HEK293 (cell line): Measurements from ENCODE around the gene FIGN.

ENCODE experiments used
- CTCF ChIA-PET: fragments of 350-600 bp; formaldehyde crosslinking; extraction: SDS; loops from one replicate; lab custom pipeline; 2021; ENCODE audit warnings: antibody characterized with exemption; lab: Yijun Ruan, JAX
- POLR2A ChIA-PET: fragments of 300-600 bp; formaldehyde crosslinking; extraction: SDS; loops from one replicate; lab custom pipeline; 2020; ENCODE audit warnings: antibody characterized with exemption, inconsistent platforms; lab: Yijun Ruan, JAX
- H3K27ac ChIP-seq: fragments of 200-500 bp; sonication (Bioruptor generic); 2 replicates; pipeline ENCODE4 v1.5.1; 2014; ENCODE audit warnings: low read depth, low read length, control low read depth, inconsistent platforms; ENCODE audit errors: extremely low read depth
- H3K36me3 ChIP-seq, 2 experiments: fragments of 200-500 bp in 1 of 2; sonication (Bioruptor generic) in 1 of 2; 1 replicate in 1 of 2; 2 replicates in 1 of 2; pipeline ENCODE4 v1.5.1; 2014 to 2017; ENCODE audit warnings: inconsistent platforms in 2 of 2, low read length in 2 of 2; ENCODE audit not compliant: control insufficient read depth in 2 of 2, insufficient read depth in 1 of 2
- H3K4me1 ChIP-seq: fragments of 200-500 bp; sonication (Bioruptor generic); 2 replicates; pipeline ENCODE4 v1.5.1; 2014; ENCODE audit warnings: mild to moderate bottlenecking, low read length, inconsistent platforms; ENCODE audit not compliant: control insufficient read depth, insufficient read depth
- H3K4me3 ChIP-seq: 2 replicates; pipeline ENCODE4 v1.5.1; 2011; ENCODE audit warnings: low read depth, mild to moderate bottlenecking, control low read depth, low read length, moderate library complexity
- H3K9me3 ChIP-seq: fragments of 200-500 bp; sonication (Bioruptor generic); 2 replicates; pipeline ENCODE4 v1.5.1; 2014; ENCODE audit warnings: low read depth, low read length, inconsistent platforms; ENCODE audit not compliant: control insufficient read depth, insufficient read depth
- AEBP2 ChIP-seq: fragments of 450-650 bp; formaldehyde crosslinking; IDR thresholded peaks from 2 replicates; pipeline ENCODE4 v1.5.1; 2016; ENCODE audit warnings: missing biosample characterization, missing genetic modification characterization, borderline replicate concordance
- BCL11B ChIP-seq: fragments of 450-650 bp; formaldehyde crosslinking; IDR thresholded peaks from 2 replicates; pipeline ENCODE4 v1.5.1; 2016; ENCODE audit warnings: low read depth, missing biosample characterization, missing genetic modification characterization
- ELK4 ChIP-seq: IDR thresholded peaks from 2 replicates; pipeline ENCODE4 v1.6.1; 2011; ENCODE audit warnings: mild to moderate bottlenecking, low read depth, low read length, borderline replicate concordance
- OSR2 ChIP-seq: fragments of 450-650 bp; formaldehyde crosslinking; IDR thresholded peaks from 2 replicates; pipeline ENCODE4 v1.5.1; 2016; ENCODE audit warnings: missing biosample characterization, missing genetic modification characterization
- RBAK ChIP-seq: fragments of 450-650 bp; formaldehyde crosslinking; IDR thresholded peaks from 2 replicates; pipeline ENCODE4 v1.5.1; 2016; ENCODE audit warnings: missing biosample characterization, missing genetic modification characterization
- ZBTB1 ChIP-seq: fragments of 450-650 bp; formaldehyde crosslinking; IDR thresholded peaks from 2 replicates; pipeline ENCODE4 v1.5.1; 2016; ENCODE audit warnings: missing biosample characterization, missing genetic modification characterization
- ZBTB10 ChIP-seq: fragments of 450-650 bp; formaldehyde crosslinking; IDR thresholded peaks from 2 replicates; pipeline ENCODE4 v1.5.1; 2016; ENCODE audit warnings: missing biosample characterization, missing genetic modification characterization
- ZBTB21 ChIP-seq: fragments of 450-650 bp; formaldehyde crosslinking; IDR thresholded peaks from 2 replicates; pipeline ENCODE4 v1.5.1; 2017; ENCODE audit warnings: missing biosample characterization, missing genetic modification characterization
- ZBTB6 ChIP-seq: fragments of 450-650 bp; formaldehyde crosslinking; IDR thresholded peaks from 2 replicates; pipeline ENCODE4 v1.5.1; 2017; ENCODE audit warnings: missing biosample characterization, missing genetic modification characterization
- ZFHX2 ChIP-seq: fragments of 450-650 bp; formaldehyde crosslinking; conservative IDR thresholded peaks from 2 replicates; pipeline ENCODE4 v1.5.1; 2016; ENCODE audit warnings: missing biosample characterization, missing genetic modification characterization
- ZNF132 ChIP-seq: fragments of 450-650 bp; formaldehyde crosslinking; IDR thresholded peaks from 2 replicates; pipeline ENCODE4 v1.5.1; 2017; ENCODE audit warnings: missing biosample characterization, missing genetic modification characterization, borderline replicate concordance
- ZNF133 ChIP-seq: fragments of 450-650 bp; formaldehyde crosslinking; IDR thresholded peaks from 2 replicates; pipeline ENCODE4 v1.5.1; 2016; ENCODE audit warnings: missing biosample characterization, missing genetic modification characterization
- ZNF221 ChIP-seq: fragments of 450-650 bp; formaldehyde crosslinking; IDR thresholded peaks from 2 replicates; pipeline ENCODE4 v1.5.1; 2017; ENCODE audit warnings: missing biosample characterization, missing genetic modification characterization, borderline replicate concordance
- ZNF266 ChIP-seq: fragments of 450-650 bp; formaldehyde crosslinking; IDR thresholded peaks from 2 replicates; pipeline ENCODE4 v1.5.1; 2016; ENCODE audit warnings: missing biosample characterization, missing genetic modification characterization, low read depth
- ZNF274 ChIP-seq, 2 experiments: fragments of 200-500 bp in 1 of 2; fragments of 450-650 bp in 1 of 2; sonication (Bioruptor generic) in 1 of 2; formaldehyde crosslinking in 1 of 2; IDR thresholded peaks; 2 replicates each; pipeline versions ENCODE4 v1.5.1 to v1.6.1; 2014 to 2016; ENCODE audit warnings: borderline replicate concordance in 1 of 2, inconsistent platforms in 1 of 2, low read length in 1 of 2, missing biosample characterization in 1 of 2, missing genetic modification characterization in 1 of 2
- ZNF292 ChIP-seq: fragments of 450-650 bp; formaldehyde crosslinking; IDR thresholded peaks from 2 replicates; pipeline ENCODE4 v1.5.1; 2016; ENCODE audit warnings: low read depth, missing biosample characterization, missing genetic modification characterization, borderline replicate concordance
- ZNF416 ChIP-seq: fragments of 450-650 bp; formaldehyde crosslinking; IDR thresholded peaks from 2 replicates; pipeline ENCODE4 v1.5.1; 2016; ENCODE audit warnings: missing biosample characterization, missing genetic modification characterization
- ZNF530 ChIP-seq: fragments of 450-650 bp; formaldehyde crosslinking; IDR thresholded peaks from 2 replicates; pipeline ENCODE4 v1.5.1; 2016; ENCODE audit warnings: low read depth, missing biosample characterization, missing genetic modification characterization
- ZNF561 ChIP-seq: fragments of 450-650 bp; IDR thresholded peaks from 2 replicates; pipeline ENCODE4 v1.5.1; 2018; ENCODE audit warnings: missing biosample characterization, missing genetic modification characterization, borderline replicate concordance
- ZNF660 ChIP-seq: fragments of 450-650 bp; IDR thresholded peaks from 2 replicates; pipeline ENCODE4 v1.5.1; 2018; ENCODE audit warnings: missing biosample characterization, mild to moderate bottlenecking, missing genetic modification characterization
- ZNF747 ChIP-seq: fragments of 450-650 bp; formaldehyde crosslinking; IDR thresholded peaks from 2 replicates; pipeline ENCODE4 v1.5.1; 2016; ENCODE audit warnings: missing biosample characterization, missing genetic modification characterization
- ZSCAN30 ChIP-seq: fragments of 450-650 bp; IDR thresholded peaks from 2 replicates; pipeline ENCODE4 v1.5.1; 2018; ENCODE audit warnings: missing biosample characterization, mild to moderate bottlenecking, missing genetic modification characterization, moderate library complexity

Gene FIGN

GRCh38 chr2:163564236-163564635 lies 171.6 kb downstream of the FIGN start:
- H3K4me1 ChIP-seq, result 0 out of 2 replicates have a peak, but pooled peaks cover 2% of the 10 kb centered on the region
- ChIA-PET POLR2A (no interaction called here), CTCF (no interaction called here)
- no peak for TF ChIP-seq ZNF660 (tag by site-specific recombination)
- no peak for TF ChIP-seq ZNF133 (tag by site-specific recombination)
- TF ChIP-seq ZSCAN30 (tag by site-specific recombination), result no peak
- TF ChIP-seq ZNF747 (tag by site-specific recombination), result no peak
- no peak for TF ChIP-seq ZBTB10
- no peak for TF ChIP-seq RBAK (tag by site-specific recombination)
- TF ChIP-seq ZNF266 (tag by site-specific recombination), result no peak
- no peaks in the 10 kb centered on the region for H3K36me3 ChIP-seq
- H3K27ac ChIP-seq, result no peak overlapping the region
- no peaks in the 10 kb centered on the region for H3K9me3 ChIP-seq
- H3K4me3 ChIP-seq, result no peak overlapping the region

GRCh38 chr2:163563336-163563735 lies 172.5 kb downstream of the FIGN start:
- Histone ChIP-seq H3K9me3 (no peaks in the 10 kb centered on the region), H3K4me1 (0 out of 2 replicates have a peak, but pooled peaks cover 2% of the 10 kb centered on the region), H3K27ac (no peak overlapping the region), H3K4me3 (no peak overlapping the region), H3K36me3 (no peaks in the 10 kb centered on the region)
- ChIA-PET CTCF (interaction anchor here (1.2 kb wide), 1 partner anchor 217 kb away, joined by 4 read pairs; no protein-coding TSS in a partner anchor), POLR2A (no interaction called here)
- TF ChIP-seq ZNF561 (no peak), ZBTB1 (no peak), ZNF221 (no peak), ZNF292 (no peak), ZBTB6 (tag by site-specific recombination) (no peak), ZNF274 (IDR thresholded peaks at IDR 0.05; ENCODE audit: low read length) (no peak), ZNF274 (tag by site-specific recombination; IDR thresholded peaks at IDR 0.05; ENCODE audit: borderline replicate concordance) (no peak)

- Histone ChIP-seq H3K9me3 (no peaks in the 10 kb centered on the region), H3K27ac (no peak overlapping the region), H3K4me1 (0 out of 2 replicates have a peak, but pooled peaks cover 5% of the 10 kb centered on the region), H3K36me3 (no peaks in the 10 kb centered on the region), H3K4me3 (no peak overlapping the region)
- ChIA-PET CTCF (interaction anchor here (0.6 kb wide), 1 partner anchor 820 kb away, joined by 8 read pairs; no protein-coding TSS in a partner anchor), POLR2A (interaction anchor here (0.7 kb wide), 1 partner anchor 243 kb away, joined by 3 read pairs; no protein-coding TSS in a partner anchor)
- TF ChIP-seq AEBP2 (tag by site-specific recombination) (no peak), ZNF132 (no peak), ZNF274 (IDR thresholded peaks at IDR 0.05; ENCODE audit: low read length) (no peak), ZNF274 (tag by site-specific recombination; IDR thresholded peaks at IDR 0.05; ENCODE audit: borderline replicate concordance) (no peak), BCL11B (no peak), ZNF416 (no peak), ZBTB21 (tag by site-specific recombination) (no peak), ZFHX2 (tag by site-specific recombination) (no peak), ZNF747 (tag by site-specific recombination) (no peak), ZNF530 (tag by site-specific recombination) (no peak), OSR2 (tag by site-specific recombination) (no peak), ELK4 (no peak)
These were observed 177.4 kb downstream of the FIGN start for GRCh38 chr2:163558251-163559021.
